HEK293T (cell line): Measurements from ENCODE around the gene TRIM15.

ENCODE experiments used
- ARNT ChIP-seq: fragments of 450-650 bp; IDR thresholded peaks from 2 replicates; pipeline ENCODE4 v1.6.1; 2017; ENCODE audit warnings: mild to moderate bottlenecking
- BHLHE40 ChIP-seq: fragments of 450-650 bp; IDR thresholded peaks from 2 replicates; pipeline ENCODE4 v1.6.1; 2016; ENCODE audit warnings: mild to moderate bottlenecking, moderate library complexity, borderline replicate concordance
- ELF4 ChIP-seq: fragments of 450-650 bp; IDR thresholded peaks from 2 replicates; pipeline ENCODE4 v1.6.1; 2017; ENCODE audit warnings: antibody characterized with exemption
- FOXA1 ChIP-seq: fragments of 450-650 bp; IDR thresholded peaks from 2 replicates; pipeline ENCODE4 v1.6.1; 2016; ENCODE audit warnings: mild to moderate bottlenecking
- FOXK2 ChIP-seq: fragments of 450-650 bp; IDR thresholded peaks from 2 replicates; pipeline ENCODE4 v1.6.1; 2016; ENCODE audit warnings: mild to moderate bottlenecking
- FOXM1 ChIP-seq: fragments of 450-650 bp; IDR thresholded peaks from 2 replicates; pipeline ENCODE4 v1.6.1; 2017; ENCODE audit warnings: mild to moderate bottlenecking, borderline replicate concordance
- HDGF ChIP-seq: fragments of 450-650 bp; IDR thresholded peaks from 2 replicates; pipeline ENCODE4 v1.6.1; 2017; ENCODE audit warnings: antibody characterized with exemption, borderline replicate concordance
- L3MBTL2 ChIP-seq: fragments of 450-650 bp; conservative IDR thresholded peaks from 2 replicates; pipeline ENCODE4 v1.6.1; 2016; ENCODE audit warnings: mild to moderate bottlenecking
- LEF1 ChIP-seq: fragments of 450-650 bp; IDR thresholded peaks from 2 replicates; pipeline ENCODE4 v1.6.1; 2017; ENCODE audit warnings: mild to moderate bottlenecking, borderline replicate concordance
- SP1 ChIP-seq: fragments of 450-650 bp; IDR thresholded peaks from 2 replicates; pipeline ENCODE4 v1.6.1; 2017
- SUZ12 ChIP-seq: fragments of 450-650 bp; IDR thresholded peaks from 2 replicates; pipeline ENCODE4 v1.6.1; 2016; ENCODE audit warnings: mild to moderate bottlenecking
- TARDBP ChIP-seq: fragments of 450-650 bp; IDR thresholded peaks from 2 replicates; pipeline ENCODE4 v1.6.1; 2016
- ZNF384 ChIP-seq: fragments of 450-650 bp; IDR thresholded peaks from 2 replicates; pipeline ENCODE4 v1.6.1; 2016
- TF ChIP-seq, protein P1 (sequence below): fragments of 450-650 bp; IDR thresholded peaks from 2 replicates; pipeline ENCODE4 v1.6.1; 2016

DNA sequence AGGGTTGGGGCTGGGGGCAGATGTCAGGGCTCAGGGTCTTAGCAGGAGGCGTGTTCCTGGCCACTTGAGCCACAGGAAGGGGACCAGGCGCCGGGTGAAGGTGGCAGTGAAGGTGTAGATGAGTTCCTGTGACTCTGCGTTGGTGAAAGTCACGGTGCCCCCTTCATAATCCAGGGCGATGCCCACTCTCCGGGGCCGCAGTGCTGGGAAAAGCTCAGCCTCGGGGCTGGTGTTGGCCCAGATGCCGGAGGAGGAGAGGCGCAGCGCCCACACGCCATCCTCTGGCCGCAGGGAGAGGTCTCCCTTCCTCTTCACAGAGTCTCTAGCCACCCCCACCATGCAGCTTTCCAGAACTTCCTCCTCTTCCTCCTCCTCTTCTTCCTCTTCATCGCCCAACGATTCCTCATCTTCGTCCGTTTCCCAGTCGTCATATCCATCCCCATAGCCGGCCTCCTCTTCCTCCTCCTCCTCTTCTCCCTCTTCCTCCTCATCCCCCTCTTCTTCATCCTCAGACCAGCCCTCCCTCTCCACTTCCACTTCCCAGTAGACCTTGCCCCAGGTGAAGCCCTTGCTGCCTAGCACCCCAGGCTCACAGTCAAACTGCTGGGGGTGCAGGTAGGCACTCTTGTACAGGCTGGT, 22.6 kb downstream of the TRIM15 start:
- TF ChIP-seq HDGF, result no peak
- no peak for TF ChIP-seq SP1
- no peak for TF ChIP-seq ARNT
- no peak for TF ChIP-seq ELF4
- TF ChIP-seq, protein P1, sequence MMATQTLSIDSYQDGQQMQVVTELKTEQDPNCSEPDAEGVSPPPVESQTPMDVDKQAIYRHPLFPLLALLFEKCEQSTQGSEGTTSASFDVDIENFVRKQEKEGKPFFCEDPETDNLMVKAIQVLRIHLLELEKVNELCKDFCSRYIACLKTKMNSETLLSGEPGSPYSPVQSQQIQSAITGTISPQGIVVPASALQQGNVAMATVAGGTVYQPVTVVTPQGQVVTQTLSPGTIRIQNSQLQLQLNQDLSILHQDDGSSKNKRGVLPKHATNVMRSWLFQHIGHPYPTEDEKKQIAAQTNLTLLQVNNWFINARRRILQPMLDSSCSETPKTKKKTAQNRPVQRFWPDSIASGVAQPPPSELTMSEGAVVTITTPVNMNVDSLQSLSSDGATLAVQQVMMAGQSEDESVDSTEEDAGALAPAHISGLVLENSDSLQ, result no peak
- no peak for TF ChIP-seq TARDBP
- TF ChIP-seq FOXA1, result no peak
- no peak for TF ChIP-seq L3MBTL2
- TF ChIP-seq BHLHE40, result no peak
- TF ChIP-seq ZNF384, result no peak
- no peak for TF ChIP-seq LEF1
- TF ChIP-seq FOXK2, result no peak
- no peak for TF ChIP-seq FOXM1
- TF ChIP-seq SUZ12, result no peak
